BE2C (cell line): ENCODE data around the gene EIF5.

ENCODE experiments used
- DNase-seq: peaks from one replicate; pipeline ENCODE4 v3.0.0-alpha.2; 2020
- H3K27me3 ChIP-seq: fragments of 250-450 bp; sonication (Bioruptor Pico); 2 replicates; pipeline ENCODE4 v1.5.1; 2020; ENCODE audit warnings: mild to moderate bottlenecking
- H3K36me3 ChIP-seq: fragments of 250-450 bp; sonication (Bioruptor Pico); 2 replicates; pipeline ENCODE4 v1.5.1; 2020; ENCODE audit warnings: mild to moderate bottlenecking
- H3K4me1 ChIP-seq: fragments of 250-450 bp; sonication (Bioruptor Pico); 2 replicates; pipeline ENCODE4 v1.5.1; 2020
- H3K4me3 ChIP-seq: 2 replicates; pipeline ENCODE4 v1.5.1; 2011; ENCODE audit warnings: low read depth, low read length
- H3K9me3 ChIP-seq: fragments of 250-450 bp; sonication (Bioruptor Pico); 2 replicates; pipeline ENCODE4 v1.5.1; 2020
- CTCF ChIP-seq: IDR thresholded peaks from 2 replicates; pipeline ENCODE4 v1.5.1; 2012; ENCODE audit warnings: mild to moderate bottlenecking, low read depth, low read length

EIF5 gene

DNA sequence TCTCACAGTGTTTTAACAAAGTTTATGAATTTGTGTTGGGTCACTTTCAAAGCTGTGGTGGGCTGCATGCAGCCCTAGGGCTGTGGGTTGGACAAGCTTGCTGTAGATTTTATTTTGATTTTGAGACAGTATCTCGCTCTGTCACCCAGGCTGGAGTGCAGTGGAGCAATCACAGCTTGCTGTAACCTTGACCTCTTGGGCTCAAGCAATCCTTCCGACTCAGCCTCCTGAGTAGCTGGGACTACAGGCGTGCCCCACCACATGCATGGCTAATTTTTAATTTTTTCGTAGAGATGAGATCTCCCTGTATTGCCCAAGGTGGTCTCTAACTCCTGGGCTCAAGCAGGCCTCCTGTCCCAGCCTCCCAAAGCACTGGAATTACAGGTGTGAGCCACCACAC, 56.6 kb downstream of the EIF5 start:
- no peak overlapping the region for H3K4me3 ChIP-seq
- no peak for DNase-seq
- H3K4me1 ChIP-seq, result no peaks in the 10 kb centered on the region
- H3K27me3 ChIP-seq, result no peaks in the 10 kb centered on the region
- H3K36me3 ChIP-seq, result no peaks in the 10 kb centered on the region
- H3K9me3 ChIP-seq, result no peaks in the 10 kb centered on the region
- TF ChIP-seq CTCF, result no peak

- Histone ChIP-seq H3K4me3 (no peak overlapping the region), H3K27me3 (no peaks in the 10 kb centered on the region), H3K4me1 (no peaks in the 10 kb centered on the region), H3K36me3 (no peaks in the 10 kb centered on the region), H3K9me3 (no peaks in the 10 kb centered on the region)
- TF ChIP-seq CTCF, result peak; percentile 82
- peak; percentile 60 for DNase-seq
Measured at GRCh38 chr14:103391048-103391447, 57.0 kb downstream of the EIF5 start.

GRCh38 chr14:103392106-103392505, 58.1 kb downstream of the EIF5 start:
- Histone ChIP-seq H3K4me1 (no peaks in the 10 kb centered on the region), H3K27me3 (no peaks in the 10 kb centered on the region), H3K36me3 (no peaks in the 10 kb centered on the region), H3K9me3 (no peaks in the 10 kb centered on the region), H3K4me3 (no peak overlapping the region)
- DNase-seq, result no peak
- TF ChIP-seq CTCF, result no peak

- TF ChIP-seq CTCF, result no peak
- no peak overlapping the region for H3K4me3 ChIP-seq
- H3K4me1 ChIP-seq, result no peaks in the 10 kb centered on the region
- H3K36me3 ChIP-seq, result no peaks in the 10 kb centered on the region
- H3K27me3 ChIP-seq, result no peaks in the 10 kb centered on the region
- H3K9me3 ChIP-seq, result no peaks in the 10 kb centered on the region
- no peak for DNase-seq
Measured at GRCh38 chr14:103392572-103392971, 58.5 kb downstream of the EIF5 start.

DNA sequence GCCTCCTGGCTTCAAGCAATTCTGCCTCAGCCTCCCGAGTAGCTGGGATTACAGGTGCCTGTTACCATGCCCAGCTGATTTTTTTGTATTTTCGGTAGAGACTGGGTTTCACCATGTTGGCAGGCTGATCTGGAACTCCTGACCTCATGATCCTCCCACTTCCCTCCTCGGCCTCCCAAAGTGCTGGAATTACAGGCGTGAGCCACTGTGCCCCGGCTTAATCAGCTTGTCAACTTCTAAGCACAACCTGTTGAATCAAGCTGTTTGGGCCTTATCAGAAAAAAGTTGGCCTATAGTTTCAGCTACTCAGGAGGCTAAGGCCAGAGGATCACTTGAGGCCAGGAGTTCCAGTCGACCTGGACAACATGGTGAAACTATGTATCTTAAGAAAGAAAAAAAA, 59.0 kb downstream of the EIF5 start:
- Histone ChIP-seq H3K4me1 (no peaks in the 10 kb centered on the region), H3K27me3 (no peaks in the 10 kb centered on the region), H3K4me3 (no peak overlapping the region), H3K9me3 (no peaks in the 10 kb centered on the region), H3K36me3 (no peaks in the 10 kb centered on the region)
- DNase-seq, result no peak
- TF ChIP-seq CTCF, result no peak

GRCh38 chr14:103393676-103394626, 59.9 kb downstream of the EIF5 start:
- TF ChIP-seq CTCF, result peak; percentile 76
- no peaks in the 10 kb centered on the region for H3K9me3 ChIP-seq
- H3K27me3 ChIP-seq, result no peaks in the 10 kb centered on the region
- H3K4me1 ChIP-seq, result no peaks in the 10 kb centered on the region
- H3K36me3 ChIP-seq, result no peaks in the 10 kb centered on the region
- no peak overlapping the region for H3K4me3 ChIP-seq
- no peak for DNase-seq
